Stimulated activated CD4-positive, alpha-beta T cell treated with anti-CD3 and anti-CD28 coated beads, Interleukin-1b, Interleukin-23, amount 100 ng/mL, for 48 hours (primary cell): ENCODE results near the gene SCAI.
"Not testable (repeated sequence)": the region's sequence is repeated elsewhere in the genome, so short reads cannot be mapped to it uniquely, and the experiment has no call there.

Source experiments
- DNase-seq: peaks from one replicate; pipeline ENCODE4 v3.0.0-alpha.2; 2020

The SCAI gene

DNA sequence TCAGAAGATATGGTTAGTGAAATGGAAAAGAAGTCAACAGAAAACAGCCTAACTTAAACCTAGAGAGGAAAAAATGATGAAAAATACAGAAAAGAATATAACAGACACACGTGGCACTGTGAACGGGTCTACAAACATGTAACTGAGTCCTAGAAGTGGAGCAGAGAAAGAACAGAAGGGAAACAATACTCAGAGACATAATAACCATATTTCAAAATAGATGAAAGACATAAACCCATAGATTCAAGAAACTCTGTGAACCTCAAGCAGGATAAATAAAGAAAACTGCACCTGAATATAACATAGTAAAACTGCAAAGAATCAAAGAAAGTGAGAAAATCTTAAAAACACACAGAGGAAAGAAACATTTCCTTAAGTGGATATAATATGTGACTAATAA is 134.7 kb downstream of the SCAI start:
- no peak for DNase-seq

DNA sequence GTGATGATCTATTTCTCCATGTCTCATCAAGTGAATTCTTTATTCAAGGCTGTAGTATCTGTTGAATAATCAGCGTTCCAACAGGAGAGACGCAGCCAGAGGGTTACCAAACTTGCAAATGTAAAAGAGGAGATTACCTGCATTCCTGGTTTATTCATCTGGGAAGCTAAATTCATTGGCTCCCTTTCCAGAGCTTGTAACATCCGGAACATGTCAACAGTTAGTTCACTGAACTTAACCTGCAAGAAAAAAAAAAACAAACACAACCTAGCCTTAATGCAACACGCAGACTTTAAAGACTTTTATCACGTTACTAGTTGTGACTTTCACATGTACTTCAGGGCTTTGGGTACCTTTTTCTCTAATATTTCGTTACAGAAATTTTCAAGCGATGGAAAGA is 140.0 kb downstream of the SCAI start:
- no peak for DNase-seq

DNA sequence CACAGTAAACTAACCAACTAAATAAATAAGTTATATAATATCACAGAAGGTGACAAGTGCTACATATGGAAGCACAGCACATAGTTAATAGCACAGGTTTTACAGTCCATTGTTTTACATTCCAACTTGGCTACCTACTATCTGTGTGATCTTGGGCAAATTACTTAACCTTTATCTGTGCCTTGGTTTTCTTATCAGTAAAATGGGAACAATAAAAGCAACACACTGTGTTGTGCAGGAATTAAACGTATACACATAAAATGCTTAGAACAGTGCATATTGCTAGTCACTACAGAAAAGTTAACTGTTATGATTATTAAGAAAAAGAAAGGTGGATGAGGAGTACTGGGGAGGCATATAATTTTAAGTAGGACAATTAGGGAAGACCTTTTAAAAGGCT is 159.6 kb downstream of the SCAI start:
- DNase-seq = no peak

DNA sequence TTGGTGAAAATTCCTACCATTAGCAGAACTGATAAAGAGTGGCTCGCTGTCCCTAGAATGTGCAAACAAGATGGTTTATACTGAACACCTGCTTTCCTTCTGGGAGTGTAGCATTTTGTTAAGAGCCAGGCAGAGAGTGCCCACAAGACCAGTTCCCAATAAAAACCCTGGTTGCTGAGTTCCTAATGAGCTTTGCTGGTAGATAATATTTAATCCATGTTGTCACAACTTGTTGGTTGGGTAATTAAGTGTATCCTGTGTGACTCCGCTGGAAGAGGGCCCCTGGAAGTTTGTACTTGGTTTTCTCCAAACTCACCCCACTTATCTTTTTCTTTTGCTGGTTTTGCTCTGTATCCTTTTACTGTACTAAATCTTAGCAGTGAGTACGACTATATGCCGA is 162.9 kb downstream of the SCAI start:
- no peak for DNase-seq

DNA sequence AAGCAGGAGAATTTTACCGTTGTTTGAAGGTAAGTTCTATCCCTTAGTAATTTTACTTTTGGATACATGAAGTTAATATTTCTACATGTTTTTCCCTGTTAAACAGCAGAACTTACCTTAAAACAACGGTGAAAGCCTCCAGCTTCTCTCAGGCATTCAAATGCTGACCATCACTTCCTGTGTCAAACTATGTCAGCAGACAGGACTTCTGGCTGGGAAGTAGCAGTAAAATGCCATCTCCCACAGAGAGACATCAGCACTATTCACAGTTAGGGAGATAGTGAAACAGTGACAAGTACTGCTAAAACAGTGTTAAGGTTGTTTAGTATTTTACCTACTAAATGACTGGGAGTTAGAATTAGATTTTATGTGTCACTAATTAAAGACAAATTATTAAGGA is 168.2 kb downstream of the SCAI start:
- no peak for DNase-seq

DNA sequence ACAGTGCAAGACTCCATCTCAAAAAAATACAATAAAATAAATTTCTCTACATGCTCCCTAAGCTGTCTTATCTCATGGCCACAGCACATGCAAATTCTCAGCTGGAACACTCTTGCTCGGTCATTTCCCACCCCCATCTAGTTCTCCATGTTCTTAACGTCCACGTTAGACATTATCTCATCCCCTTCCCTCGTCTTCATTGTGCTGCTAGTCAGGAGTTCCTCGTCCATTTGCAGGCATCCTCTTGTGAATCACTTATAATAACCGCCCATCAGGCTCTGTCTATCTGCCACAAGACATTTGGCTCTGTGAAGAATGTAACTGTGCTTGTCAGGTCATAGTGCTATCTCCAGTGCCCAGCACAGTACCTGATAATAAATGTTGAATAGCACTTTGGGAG is 169.5 kb downstream of the SCAI start:
- no peak for DNase-seq

DNA sequence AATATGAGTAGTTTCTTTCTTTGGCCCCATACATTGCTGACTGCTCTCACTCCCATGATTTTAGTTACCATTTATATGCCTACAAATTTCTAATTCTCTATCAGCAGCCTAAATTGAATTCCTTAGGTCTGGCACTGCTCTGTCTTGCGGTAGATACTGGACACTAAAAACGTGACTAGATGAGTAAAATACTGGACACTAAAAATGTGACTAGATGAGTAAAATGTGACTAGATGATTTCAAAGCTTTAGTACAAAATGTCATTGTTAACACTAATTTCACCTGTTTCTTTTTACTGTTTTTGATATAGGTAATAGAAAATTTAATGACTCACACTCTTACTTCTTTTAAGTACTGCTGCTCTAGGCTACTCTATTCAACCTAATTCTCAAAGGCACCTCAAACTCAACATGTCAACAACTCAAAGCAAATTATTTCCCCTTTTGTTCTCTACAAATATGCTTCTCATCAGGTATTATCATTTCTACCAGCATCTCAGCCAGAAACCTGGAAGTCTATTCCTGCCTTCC is 171.0 kb downstream of the SCAI start:
- DNase-seq = no peak

DNA sequence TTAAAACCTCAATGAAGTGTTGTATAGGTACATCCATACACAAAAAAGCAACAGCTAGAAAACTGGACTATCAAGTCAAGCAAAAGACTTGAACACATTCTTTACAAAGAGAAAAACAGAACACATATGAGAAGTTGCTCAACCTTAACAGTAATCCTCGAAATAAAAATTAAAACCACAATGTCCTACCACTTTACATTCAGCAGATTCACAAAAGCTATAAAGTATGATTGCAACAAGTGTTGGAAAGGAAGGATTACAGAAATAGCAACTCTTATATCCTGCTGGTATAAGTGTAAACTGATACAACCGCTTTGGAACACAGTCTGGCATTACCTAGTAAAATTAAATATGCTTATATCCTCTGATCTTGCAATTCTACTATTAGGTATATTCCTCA is 173.9 kb downstream of the SCAI start:
- no peak for DNase-seq

DNA sequence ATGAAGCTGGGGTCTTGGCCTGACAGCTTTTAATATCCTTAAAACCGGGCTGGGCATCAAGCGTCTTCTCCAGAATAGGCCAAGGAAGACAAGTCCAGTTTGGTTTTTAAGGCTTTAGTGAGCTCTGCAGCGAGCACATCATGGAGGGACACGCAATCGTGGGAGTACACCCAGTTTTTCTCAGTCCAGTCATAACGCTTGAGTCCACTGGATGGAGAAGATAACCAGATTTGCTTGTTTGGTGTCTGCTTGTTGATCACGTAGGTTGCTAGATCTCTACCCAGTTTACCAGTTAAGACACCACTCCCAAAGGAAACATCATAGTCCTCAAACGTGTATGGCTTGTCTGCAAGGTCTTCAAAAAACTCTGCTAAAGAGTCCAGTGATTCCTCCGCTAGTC is 175.1 kb downstream of the SCAI start:
- DNase-seq = no peak

DNA sequence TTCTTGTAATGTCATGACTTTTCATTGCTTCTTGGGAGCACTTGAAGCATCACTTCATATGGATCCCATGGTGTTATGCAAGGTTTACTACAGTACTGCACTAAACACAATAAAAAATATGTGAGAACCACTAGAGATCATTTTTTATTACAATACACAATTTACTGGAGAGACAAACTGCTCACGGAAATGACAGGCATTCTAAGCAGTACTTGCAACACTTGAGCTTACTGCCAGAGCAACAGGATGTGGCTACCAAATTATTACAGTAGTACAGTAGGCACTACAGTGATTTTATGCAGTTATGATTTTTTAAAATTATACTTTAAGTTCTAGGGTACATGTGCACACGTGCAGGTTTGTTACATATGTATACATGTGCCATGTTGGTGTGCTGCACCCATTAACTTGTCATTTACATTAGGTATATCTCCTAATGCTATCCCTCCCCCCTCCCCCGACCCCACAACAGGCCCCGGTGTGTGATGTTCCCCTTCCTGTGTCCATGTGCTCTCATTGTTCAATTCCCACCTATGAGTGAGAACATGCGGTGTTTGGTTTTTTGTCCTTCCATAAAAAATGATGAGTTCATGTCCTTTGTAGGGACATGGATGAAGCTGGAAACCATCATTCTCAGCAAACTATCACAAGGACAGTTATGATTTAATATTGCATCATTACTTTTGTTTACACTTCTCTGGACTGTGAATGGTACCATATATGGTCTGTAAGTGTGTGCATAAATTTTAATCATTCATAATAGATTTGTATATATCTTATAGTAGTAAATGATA is 177.4 kb downstream of the SCAI start:
- not testable (repeated sequence) for DNase-seq

DNA sequence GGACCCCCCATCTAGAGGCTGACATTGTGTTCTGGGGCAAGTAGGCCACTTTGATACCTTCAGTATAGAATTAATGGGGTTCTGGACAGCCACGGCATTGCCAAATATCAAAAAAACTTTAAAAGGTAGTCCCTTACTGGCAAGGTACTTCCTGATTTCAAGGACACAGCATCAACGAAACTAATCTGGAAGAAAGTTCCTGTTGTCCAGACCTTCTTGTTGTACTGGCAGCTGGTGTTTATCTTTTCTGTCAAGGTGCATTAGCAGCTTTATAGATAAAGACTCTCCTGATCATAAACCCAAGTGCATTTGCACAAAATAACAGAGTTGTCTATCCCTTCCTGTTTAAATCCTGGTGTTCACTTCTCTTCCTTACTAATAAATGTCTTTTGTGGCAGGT is 178.7 kb downstream of the SCAI start:
- DNase-seq = no peak

DNA sequence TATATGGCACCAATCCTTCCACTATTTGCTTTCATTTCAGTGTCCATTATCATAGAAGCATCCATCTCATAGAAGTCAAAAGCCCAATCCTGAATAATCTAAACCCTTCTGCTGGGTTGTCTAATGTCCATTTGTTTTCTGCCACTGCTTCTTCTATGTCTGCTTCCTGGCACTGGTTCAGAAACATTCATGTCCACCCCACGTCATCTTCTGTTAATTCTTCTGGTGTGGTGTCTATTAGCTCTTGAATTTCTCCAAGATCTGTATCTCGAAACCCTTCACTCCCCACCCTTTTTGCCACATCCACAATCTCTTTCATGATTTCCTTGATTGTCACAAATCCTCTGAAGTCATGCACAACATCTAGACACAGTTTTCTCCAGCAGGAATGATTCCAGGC is 179.3 kb downstream of the SCAI start:
- DNase-seq = no peak

DNA sequence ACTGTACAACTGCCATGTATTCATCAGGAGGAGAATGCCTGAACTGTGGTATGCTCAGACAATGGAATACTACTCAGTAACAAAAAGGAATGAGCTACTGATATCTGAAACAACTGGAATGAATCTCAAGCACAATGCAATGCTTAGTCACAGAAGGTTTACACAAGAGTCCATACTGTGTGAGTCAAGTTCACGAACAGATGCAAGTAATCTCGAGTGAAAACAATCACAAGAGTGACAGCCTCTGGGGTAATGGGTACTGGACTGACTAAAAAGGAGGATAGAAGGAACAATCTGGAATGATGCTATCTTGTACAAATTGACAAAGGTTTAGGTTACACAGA is 182.9 kb downstream of the SCAI start:
- DNase-seq = no peak

DNA sequence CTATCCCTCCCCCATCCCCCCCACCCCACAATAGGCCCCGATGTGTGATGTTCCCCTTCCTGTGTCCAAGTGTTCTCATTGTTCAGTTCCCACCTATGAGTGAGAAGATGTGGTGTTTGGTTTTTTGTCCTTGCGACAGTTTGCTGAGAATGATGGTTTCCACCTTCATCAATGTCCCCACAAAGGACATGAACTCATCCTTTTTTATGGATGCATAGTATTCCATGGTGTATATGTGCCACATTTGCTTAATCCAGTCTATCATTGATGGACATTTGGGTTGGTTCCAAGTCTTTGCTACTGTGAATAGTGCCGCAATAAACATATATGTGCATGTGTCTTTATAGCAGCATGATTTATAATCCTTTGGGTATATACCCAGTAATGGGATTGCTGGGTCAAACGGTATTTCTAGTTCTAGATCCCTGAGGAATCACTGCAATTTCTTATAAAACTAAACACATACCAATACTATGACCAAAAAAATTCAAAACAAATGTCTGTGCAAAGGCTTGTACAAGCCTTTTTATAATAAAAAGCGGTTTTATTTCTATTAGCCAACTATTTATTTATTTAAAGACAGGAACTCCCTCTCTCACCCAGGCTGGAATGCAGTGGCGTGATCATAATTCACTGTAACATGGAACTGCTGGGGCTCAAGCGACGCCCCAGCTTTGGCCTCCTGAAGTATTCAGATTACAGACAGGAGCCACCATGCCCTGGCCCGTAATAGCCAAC is 183.5 kb downstream of the SCAI start:
- DNase-seq = not testable (repeated sequence)

DNA sequence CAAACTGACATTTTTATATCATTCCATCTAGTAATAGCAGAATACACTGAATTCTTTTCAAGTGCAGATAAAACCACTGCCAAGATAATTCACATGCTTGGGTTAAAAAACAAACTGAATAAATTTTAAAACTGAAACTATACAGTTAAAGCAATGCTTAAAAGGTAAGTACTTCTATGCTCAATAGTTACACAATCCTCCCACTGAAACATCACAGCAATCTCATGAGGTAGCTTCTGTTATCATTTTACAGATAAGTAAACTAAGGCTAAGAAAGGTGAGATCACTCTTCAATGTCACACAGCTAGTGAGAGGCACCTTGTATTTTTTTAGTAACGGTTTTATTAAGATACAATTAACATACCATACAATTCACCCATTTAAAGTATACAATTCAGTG is 189.1 kb downstream of the SCAI start:
- no peak for DNase-seq

DNA sequence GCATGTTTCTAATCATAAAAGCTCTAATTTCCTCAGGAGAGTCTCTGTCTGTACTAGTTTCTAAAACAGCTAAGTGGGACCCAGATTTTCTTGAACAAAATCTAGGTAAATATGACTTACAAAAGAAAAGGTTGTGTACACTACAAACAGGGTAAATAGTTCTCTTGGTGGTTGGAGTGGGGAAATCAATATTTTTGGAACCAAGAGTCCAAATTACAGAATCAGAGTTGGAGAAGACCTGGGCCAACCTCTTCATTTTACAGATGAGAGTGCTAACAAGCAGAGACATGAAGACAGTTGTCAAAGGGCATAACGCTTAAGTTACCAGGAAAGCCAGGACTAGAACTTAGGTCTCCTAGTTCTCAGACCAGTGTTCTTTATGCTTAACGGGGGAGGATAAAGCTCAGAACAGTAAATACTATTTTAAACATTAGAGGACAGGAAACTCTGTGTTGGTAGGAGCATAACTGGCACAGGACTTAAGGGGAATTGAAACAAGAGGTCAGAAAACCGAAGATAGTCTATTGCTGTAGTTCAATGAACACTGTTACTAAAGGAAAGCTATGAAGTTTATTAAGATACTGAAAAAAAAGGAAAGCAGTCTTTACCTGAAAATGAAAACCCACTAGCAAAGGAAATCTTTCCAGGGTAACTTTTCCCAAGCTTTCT is 193.1 kb downstream of the SCAI start:
- no peak for DNase-seq

DNA sequence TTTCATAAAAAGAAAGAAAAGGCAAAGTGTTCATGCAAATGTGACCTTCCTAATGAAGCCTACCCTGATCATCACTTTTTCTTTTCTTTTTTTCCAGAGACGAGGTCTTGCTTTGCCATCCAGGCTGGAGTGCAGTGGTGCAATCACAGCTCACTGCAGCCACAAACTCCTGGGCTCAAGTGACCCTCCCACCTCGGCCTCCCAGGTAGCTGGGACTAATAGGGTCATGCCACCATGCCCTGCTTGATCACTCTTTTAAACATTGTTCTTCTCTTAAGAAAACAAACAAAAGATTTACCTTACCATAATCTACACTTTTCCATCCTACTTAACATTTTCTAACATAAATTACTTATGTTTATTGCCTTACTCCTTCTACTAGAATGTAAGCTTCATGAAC is 193.9 kb downstream of the SCAI start:
- DNase-seq = no peak

DNA sequence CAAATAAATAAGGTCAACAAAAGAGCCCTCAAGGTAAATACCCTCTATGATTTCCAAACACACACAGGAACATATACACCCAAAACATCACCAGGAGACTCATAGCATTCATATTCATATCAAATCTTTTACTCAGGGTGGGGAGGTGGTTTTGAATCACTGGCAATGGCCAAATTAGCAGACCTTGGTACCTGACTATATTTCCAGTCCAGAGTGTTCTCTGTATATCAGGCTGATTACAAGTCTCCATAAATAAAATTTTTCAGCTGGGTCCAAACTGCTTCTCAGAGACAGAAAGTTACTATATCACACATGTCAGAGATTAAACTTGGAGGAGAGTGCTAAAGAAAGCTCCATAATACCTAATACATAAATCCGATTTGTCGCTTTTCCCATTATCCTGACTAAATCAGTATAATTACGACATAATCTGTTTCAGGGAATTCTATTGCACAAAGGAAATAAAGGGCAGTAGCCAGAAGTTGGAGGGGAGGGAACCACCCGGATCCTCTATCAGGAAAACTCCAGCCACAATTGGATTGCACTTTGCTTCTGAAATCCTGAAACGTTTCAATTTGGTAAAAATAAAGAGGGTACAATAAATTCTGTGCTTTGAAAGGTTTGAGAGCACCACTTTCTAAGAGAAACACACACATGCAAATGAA is 195.5 kb downstream of the SCAI start:
- DNase-seq = no peak

DNA sequence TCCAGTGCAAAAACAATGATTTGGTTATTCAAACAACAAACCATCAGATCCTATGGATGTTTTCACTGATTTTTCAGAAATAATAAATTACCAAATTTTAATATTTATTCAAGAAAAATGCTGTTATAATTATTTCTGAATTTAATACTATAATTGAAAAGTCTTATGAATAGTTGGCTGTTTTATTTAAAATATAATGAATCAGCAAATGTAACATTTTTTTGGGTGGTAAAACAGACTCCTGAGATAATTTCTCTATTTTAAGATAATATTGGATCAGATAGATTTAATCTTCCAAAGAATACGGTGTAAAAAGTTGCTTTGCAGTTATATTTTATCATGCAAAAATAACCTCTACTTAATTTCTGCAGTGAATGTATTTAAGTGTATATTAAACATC is 197.2 kb downstream of the SCAI start:
- no peak for DNase-seq

DNA sequence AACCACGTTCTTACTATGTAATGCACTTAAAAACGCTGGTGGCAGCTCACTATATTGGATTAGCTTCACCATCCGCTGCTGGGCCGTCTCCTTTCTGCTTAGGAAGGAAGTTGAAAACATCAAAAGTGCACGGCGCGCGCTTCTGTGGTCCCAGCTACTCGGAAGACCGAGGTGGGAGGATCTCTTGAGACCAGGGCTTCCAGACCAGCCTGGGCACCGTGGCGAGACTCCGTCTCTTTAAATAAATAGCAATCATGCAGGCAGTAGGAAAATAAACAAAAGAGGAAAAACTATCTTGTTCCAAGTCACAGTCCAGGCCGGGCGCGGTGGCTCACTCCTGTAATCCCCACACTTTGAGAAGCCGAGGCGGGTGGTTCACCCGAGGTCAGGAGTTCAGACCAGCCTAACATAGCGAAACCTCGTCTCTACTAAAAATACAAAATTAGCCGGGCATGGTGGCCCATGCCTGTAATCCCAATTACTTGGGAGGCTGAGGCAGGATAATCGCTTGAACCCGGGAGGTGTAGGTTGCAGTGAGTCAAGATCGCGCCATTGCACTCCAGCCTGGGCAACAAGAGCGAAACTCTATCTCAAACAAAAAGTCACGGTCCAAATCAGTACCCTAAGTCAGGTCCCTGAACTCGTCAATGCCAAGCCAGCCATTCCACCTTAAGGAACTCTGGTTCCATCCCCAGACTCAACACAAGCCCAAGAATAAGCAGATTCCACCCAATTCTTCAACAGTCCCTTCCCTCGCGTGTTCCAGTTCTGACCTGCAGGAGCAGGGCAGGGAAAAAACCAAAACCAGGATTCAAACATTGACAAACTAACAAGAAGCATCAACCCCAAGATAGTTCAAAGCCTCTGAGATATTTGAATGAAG is 201.4 kb downstream of the SCAI start:
- peak; percentile 58 for DNase-seq

DNA sequence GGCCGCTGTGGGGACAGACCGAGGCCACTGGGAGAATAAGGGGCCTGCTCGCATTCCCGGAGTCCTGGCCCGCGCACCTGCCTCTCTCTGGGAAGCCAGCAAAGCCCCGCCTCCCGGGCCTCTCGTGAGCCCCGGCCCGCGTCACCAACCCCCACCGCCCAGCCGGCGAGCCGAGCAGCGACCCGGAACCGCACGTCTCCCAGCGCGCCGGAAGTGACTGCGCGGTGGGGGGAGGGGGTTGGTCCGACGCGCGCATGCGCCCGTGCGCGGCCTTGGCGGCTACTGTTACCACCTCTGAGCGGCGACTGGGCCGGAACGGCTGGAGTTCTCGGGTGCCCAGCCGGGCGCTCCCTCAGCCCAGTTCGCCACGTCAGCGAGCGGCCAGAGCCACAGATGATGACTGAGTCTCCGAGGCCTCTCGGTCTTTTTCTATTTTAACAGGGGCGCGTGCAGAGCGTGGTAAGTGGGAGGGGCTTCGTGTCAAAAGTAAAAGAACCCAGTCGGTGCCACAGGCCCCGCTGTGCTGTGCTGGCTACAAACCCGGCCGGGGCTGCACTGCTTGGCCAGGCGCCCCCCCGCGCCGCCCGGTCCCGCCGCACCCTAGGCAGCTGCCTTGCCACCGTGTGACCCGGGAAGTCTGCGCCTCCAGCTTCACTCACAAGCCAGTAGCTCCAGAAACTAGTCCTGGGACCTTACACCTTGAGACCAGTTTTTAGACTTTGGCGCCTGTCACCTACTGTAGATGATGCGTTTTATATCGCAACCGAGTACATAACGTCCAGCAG is 202.2 kb downstream of the SCAI start, which contains the start of gene GOLGA1:
Gene GOLGA1 (minus strand): TSS at position 190 of the 785 bp plus-strand sequence. CDS start 2,372 bp downstream, outside the sequence.
- peak; percentile 91 for DNase-seq
